OCI-LY3 (cell line): ENCODE data around the gene CCIN.

Experiments used
- H2AFZ ChIP-seq: fragments of 200-600, 300-600 bp; shearing (Covaris generic); 2 replicates; pipeline ENCODE4 v1.6.0; 2014; ENCODE audit warnings: antibody characterized with exemption, low read depth, low read length
- H3K27ac ChIP-seq: fragments of 200-600, 300-600 bp; sonication (generic); 2 replicates; pipeline ENCODE4 v1.5.1; 2014; ENCODE audit warnings: mild to moderate bottlenecking, low read length, moderate library complexity, mixed read lengths
- H3K27me3 ChIP-seq: fragments of 200-600, 300-600 bp; sonication (generic); 2 replicates; pipeline ENCODE4 v1.6.1; 2014; ENCODE audit warnings: low read depth, low read length, mixed read lengths
- H3K36me3 ChIP-seq: fragments of 200-600, 300-600 bp; sonication (generic); replicated peaks from 2 replicates; pipeline ENCODE3; 2014; ENCODE audit warnings: low read depth, low read length, mixed read lengths
- H3K4me1 ChIP-seq: fragments of 300-600, 200-600 bp; sonication (generic); 2 replicates; pipeline ENCODE4 v1.6.1; 2014; ENCODE audit warnings: low read length, mixed read lengths
- H3K4me2 ChIP-seq: fragments of 200-600, 300-600 bp; sonication (generic); 2 replicates; pipeline ENCODE4 v1.6.1; 2014; ENCODE audit warnings: low read length, mixed read lengths
- H3K4me3 ChIP-seq: fragments of 300-600, 200-600 bp; sonication (generic); 2 replicates; pipeline ENCODE4 v1.5.1; 2014; ENCODE audit warnings: antibody characterized with exemption, mild to moderate bottlenecking, low read length, moderate library complexity
- H3K79me2 ChIP-seq: fragments of 300-600, 200-600 bp; shearing (Covaris generic); 2 replicates; pipeline ENCODE4 v1.6.1; 2014; ENCODE audit warnings: mild to moderate bottlenecking, low read length, mixed read lengths
- H3K9ac ChIP-seq: fragments of 300-600, 200-600 bp; shearing (Covaris generic); 2 replicates; pipeline ENCODE4 v1.6.0; 2014; ENCODE audit warnings: mild to moderate bottlenecking, low read length, moderate library complexity
- H3K9me3 ChIP-seq: fragments of 200-600, 300-600 bp; shearing (Covaris generic); 2 replicates; pipeline ENCODE4 v1.6.1; 2014; ENCODE audit warnings: low read length, mixed read lengths; ENCODE audit not compliant: insufficient read depth
- H4K20me1 ChIP-seq: fragments of 200-600, 300-600 bp; sonication (generic); 2 replicates; pipeline ENCODE4 v1.6.1; 2016; ENCODE audit warnings: low read length, mixed read lengths; ENCODE audit not compliant: insufficient read depth
- CTCF ChIP-seq: fragments of 200-600, 300-600 bp; sonication (generic); IDR thresholded peaks from 2 replicates; pipeline ENCODE4 v1.5.1; 2014; ENCODE audit warnings: antibody characterized with exemption, low read length, low read depth
- EZH2phosphoT487 ChIP-seq: fragments of 200-600 bp; shearing (Covaris generic); IDR thresholded peaks from 2 replicates; pipeline ENCODE4 v1.6.1; 2018; ENCODE audit warnings: antibody characterized with exemption, mixed run types, low read depth

The CCIN gene

GRCh38 chr9:36134761-36135505 lies 34.3 kb upstream of the CCIN start:
- Histone ChIP-seq H3K4me1 (peaks cover 11% of the 10 kb centered on the region), H3K36me3 (no peaks in the 10 kb centered on the region), H3K9ac (no peak overlapping the region), H3K27ac (no peak overlapping the region), H4K20me1 (no peaks in the 10 kb centered on the region), H3K79me2 (no peaks in the 10 kb centered on the region), H3K9me3 (no peaks in the 10 kb centered on the region), H3K4me3 (no peak overlapping the region), H3K27me3 (peaks cover 23% of the 10 kb centered on the region), H2AFZ (no peak overlapping the region), H3K4me2 (no peak overlapping the region)
- TF ChIP-seq EZH2phosphoT487 = no peak
- TF ChIP-seq CTCF = no peak

- Histone ChIP-seq H4K20me1 (no peaks in the 10 kb centered on the region), H3K9ac (peak overlapping the region; percentile 76), H2AFZ (0 out of 2 replicates have a peak overlapping the region, but pooled peaks have one; percentile 29), H3K79me2 (no peaks in the 10 kb centered on the region), H3K4me1 (peaks cover 11% of the 10 kb centered on the region), H3K4me3 (peak overlapping the region; percentile 91), H3K9me3 (no peaks in the 10 kb centered on the region), H3K4me2 (peak overlapping the region; percentile 98), H3K27me3 (peaks cover 23% of the 10 kb centered on the region), H3K27ac (no peak overlapping the region), H3K36me3 (no peaks in the 10 kb centered on the region)
- TF ChIP-seq CTCF (no peak), EZH2phosphoT487 (no peak)
These were observed 33.4 kb upstream of the CCIN start for GRCh38 chr9:36135741-36136271.

GRCh38 chr9:36136272-36136893 lies 32.8 kb upstream of the CCIN start, which contains the start of gene GLIPR2:
Gene GLIPR2, plus strand, starts transcription at chr9:36136733. Its CDS starts 46 bp downstream, at chr9:36136779.
- Histone ChIP-seq H3K36me3 (no peaks in the 10 kb centered on the region), H3K27ac (no peak within 1 kb of the TSS), H3K9ac (peak within 1 kb of the TSS; percentile 76), H3K4me2 (peak within 1 kb of the TSS; percentile 98), H4K20me1 (no peaks in the 10 kb centered on the region), H3K4me1 (peaks cover 11% of the 10 kb centered on the region), H3K27me3 (peaks cover 23% of the 10 kb centered on the region), H3K9me3 (no peaks in the 10 kb centered on the region), H2AFZ (peak within 1 kb of the TSS; percentile 77), H3K79me2 (no peaks in the 10 kb centered on the region), H3K4me3 (peak within 1 kb of the TSS; percentile 91)
- TF ChIP-seq CTCF (peak; percentile 17; the same call in 1 of the 2 replicates), EZH2phosphoT487 (no peak)

- H3K4me1 ChIP-seq = peaks cover 11% of the 10 kb centered on the region
- peaks cover 23% of the 10 kb centered on the region for H3K27me3 ChIP-seq
These were observed 32.2 kb upstream of the CCIN start for GRCh38 chr9:36136894-36137391.

More at GRCh38 chr9:36136894-36137391, 32.2 kb upstream of the CCIN start:
- Histone ChIP-seq H3K9ac (peak overlapping the region; percentile 76), H2AFZ (peak overlapping the region; percentile 77), H3K9me3 (no peaks in the 10 kb centered on the region), H4K20me1 (no peaks in the 10 kb centered on the region), H3K27ac (no peak overlapping the region), H3K4me2 (peak overlapping the region; percentile 98), H3K36me3 (no peaks in the 10 kb centered on the region), H3K79me2 (no peaks in the 10 kb centered on the region), H3K4me3 (peak overlapping the region; percentile 91)
- TF ChIP-seq CTCF (no peak), EZH2phosphoT487 (no peak)
